ENCODE results near the gene TBC1D22A. TPM values are rescaled to one million over a fixed set of nuclear protein-coding genes. Genes with fewer than 3 reads are reported as not detected.

The TBC1D22A gene
- total RNA-seq, 4 donors from 2014 or later, result 31.2 to 111 (median 41.8) TPM

- Histone ChIP-seq H3K9me3 (no peaks in the 10 kb centered on the region), H3K27me3 (no peaks in the 10 kb centered on the region), H3K4me1 (no peaks in the 10 kb centered on the region), H3K27ac (no peak overlapping the region), H3K4me3 (no peak overlapping the region), H3K36me3 (no peaks in the 10 kb centered on the region)
- WGBS, 2 donors (ENCODE audit: low coverage in 1 of 2), result 82 to 93% methylated on average over 3 to 15 of the region's 15 CpGs
- in situ Hi-C loops (cut with MboI; ENCODE audit: low pct_ligation_motif_present in 1 of 4, low pct_unique_long_range_greater_than_20kb in 1 of 4, low sequenced_read_pairs in 3 of 4), result no loop called here
- DNase-seq, result no peak
- intact Hi-C loops (cut with DNase I; ENCODE audit: low total_unique reads), result no loop called here
- TF ChIP-seq POLR2A (IDR thresholded peaks at IDR 0.05) (no peak), EP300 (IDR thresholded peaks at IDR 0.05; ENCODE audit: low read depth) (no peak), CTCF (IDR thresholded peaks at IDR 0.05) (no peak), POLR2AphosphoS5 (IDR thresholded peaks at IDR 0.05) (no peak)
These were observed 456.2 kb downstream of the TBC1D22A start for GRCh38 chr22:47218671-47219070.

- 93 to 96% methylated on average over 3 to 10 of the region's 10 CpGs for WGBS, 2 donors (ENCODE audit: low coverage in 1 of 2)
- in situ Hi-C loops (cut with MboI; ENCODE audit: low pct_ligation_motif_present in 1 of 4, low pct_unique_long_range_greater_than_20kb in 1 of 4, low sequenced_read_pairs in 3 of 4) (no loop called here), intact Hi-C loops (cut with DNase I; ENCODE audit: low total_unique reads) (no loop called here)
- Histone ChIP-seq H3K4me3 (no peak overlapping the region), H3K27me3 (no peaks in the 10 kb centered on the region), H3K27ac (no peak overlapping the region), H3K4me1 (no peaks in the 10 kb centered on the region), H3K36me3 (no peaks in the 10 kb centered on the region), H3K9me3 (no peaks in the 10 kb centered on the region)
- TF ChIP-seq EP300 (IDR thresholded peaks at IDR 0.05; ENCODE audit: low read depth), result no peak
- no peak for TF ChIP-seq POLR2AphosphoS5 (IDR thresholded peaks at IDR 0.05)
- no peak for TF ChIP-seq POLR2A (IDR thresholded peaks at IDR 0.05)
- no peak for TF ChIP-seq CTCF (IDR thresholded peaks at IDR 0.05)
- no peak for DNase-seq
These were observed 457.3 kb downstream of the TBC1D22A start for GRCh38 chr22:47219789-47220188.

GRCh38 chr22:47220752-47221151 is 458.3 kb downstream of the TBC1D22A start:
- WGBS, 2 donors (ENCODE audit: low coverage in 1 of 2), result 76% methylated on average over 4 to 5 of the region's 5 CpGs
- Histone ChIP-seq H3K27ac (no peak overlapping the region), H3K4me3 (no peak overlapping the region), H3K9me3 (no peaks in the 10 kb centered on the region), H3K27me3 (no peaks in the 10 kb centered on the region), H3K36me3 (no peaks in the 10 kb centered on the region), H3K4me1 (no peaks in the 10 kb centered on the region)
- no peak for DNase-seq
- TF ChIP-seq POLR2AphosphoS5 (IDR thresholded peaks at IDR 0.05) (no peak), POLR2A (IDR thresholded peaks at IDR 0.05) (no peak), CTCF (IDR thresholded peaks at IDR 0.05) (no peak), EP300 (IDR thresholded peaks at IDR 0.05; ENCODE audit: low read depth) (no peak)
- intact Hi-C loops (cut with DNase I; ENCODE audit: low total_unique reads), result no loop called here
- in situ Hi-C loops (cut with MboI; ENCODE audit: low pct_ligation_motif_present in 1 of 4, low pct_unique_long_range_greater_than_20kb in 1 of 4, low sequenced_read_pairs in 3 of 4), result no loop called here

- Histone ChIP-seq H3K36me3 (no peaks in the 10 kb centered on the region), H3K27me3 (peaks cover 4% of the 10 kb centered on the region), H3K9me3 (no peaks in the 10 kb centered on the region), H3K27ac (no peak overlapping the region), H3K4me1 (no peaks in the 10 kb centered on the region), H3K4me3 (no peak overlapping the region)
- in situ Hi-C loops (cut with MboI; ENCODE audit: low pct_ligation_motif_present in 1 of 4, low pct_unique_long_range_greater_than_20kb in 1 of 4, low sequenced_read_pairs in 3 of 4), result no loop called here
- intact Hi-C loops (cut with DNase I; ENCODE audit: low total_unique reads), result no loop called here
- no peak for TF ChIP-seq POLR2AphosphoS5 (IDR thresholded peaks at IDR 0.05)
- TF ChIP-seq POLR2A (IDR thresholded peaks at IDR 0.05), result no peak
- TF ChIP-seq EP300 (IDR thresholded peaks at IDR 0.05; ENCODE audit: low read depth), result no peak
- no peak for TF ChIP-seq CTCF (IDR thresholded peaks at IDR 0.05)
- WGBS, 2 donors (ENCODE audit: low coverage in 1 of 2), result 74 to 75% methylated on average over 4 to 20 of the region's 20 CpGs
- no peak for DNase-seq
These were observed 459.6 kb downstream of the TBC1D22A start for GRCh38 chr22:47221840-47222615.

Other genes starting within 250 kb of the TBC1D22A start
- gene CELSR1, start 225.0 kb upstream of the TBC1D22A start, total RNA-seq, result 1 to 10 TPM in 2 of 4 donors, under 1 TPM in 2; 0.96 to 2.5 (median 1.4) TPM
- gene GRAMD4, start 142.3 kb upstream of the TBC1D22A start, total RNA-seq, result 100 to 1,000 TPM; 146 to 981 (median 258) TPM
- 10 to 100 TPM; 13.7 to 72.2 (median 63.5) TPM for gene CERK, start 24.4 kb upstream of the TBC1D22A start, total RNA-seq

All from transverse colon (tissue), 4 donors.